GM19351 (cell line): ENCODE data around the gene PLEKHA5.

ENCODE experiments used
- ATAC-seq: cut with Tn5 transposase; IDR thresholded peaks from one replicate; pipeline ENCODE4 v1.9.1; 2021; ENCODE audit warnings: mild to moderate bottlenecking, moderate library complexity; ENCODE audit not compliant: unreplicated experiment

Gene PLEKHA5

GRCh38 chr12:19129122-19129485, 429 bp upstream of the PLEKHA5 start:
- ATAC-seq: no peak

- ATAC-seq: no peak
These were observed 891 bp downstream of the PLEKHA5 start for GRCh38 chr12:19130224-19131024.

- ATAC-seq: no peak
These were observed 1.5 kb downstream of the PLEKHA5 start for GRCh38 chr12:19131025-19131444.

GRCh38 chr12:19138551-19138950, 9.0 kb downstream of the PLEKHA5 start:
- ATAC-seq: no peak

- ATAC-seq: no peak
These were observed 9.4 kb downstream of the PLEKHA5 start for GRCh38 chr12:19138956-19139355.

GRCh38 chr12:19139615-19140194, 10.2 kb downstream of the PLEKHA5 start:
- ATAC-seq: no peak

- ATAC-seq: no peak
These were observed 11.1 kb downstream of the PLEKHA5 start for GRCh38 chr12:19140381-19141236.

GRCh38 chr12:19142499-19142898, 13.0 kb downstream of the PLEKHA5 start:
- no peak for ATAC-seq

GRCh38 chr12:19144287-19144686, 14.8 kb downstream of the PLEKHA5 start:
- ATAC-seq: no peak

- no peak for ATAC-seq
These were observed 15.5 kb downstream of the PLEKHA5 start for GRCh38 chr12:19144985-19145384.

- no peak for ATAC-seq
These were observed 19.3 kb downstream of the PLEKHA5 start for GRCh38 chr12:19148860-19149259.

- no peak for ATAC-seq
These were observed 20.9 kb downstream of the PLEKHA5 start for GRCh38 chr12:19150273-19150900.

GRCh38 chr12:19151298-19151697, 21.8 kb downstream of the PLEKHA5 start:
- no peak for ATAC-seq

- ATAC-seq: no peak
These were observed 23.9 kb downstream of the PLEKHA5 start for GRCh38 chr12:19153396-19153795.

GRCh38 chr12:19154686-19155085, 25.2 kb downstream of the PLEKHA5 start:
- no peak for ATAC-seq

- no peak for ATAC-seq
These were observed 26.6 kb downstream of the PLEKHA5 start for GRCh38 chr12:19155981-19156734.

GRCh38 chr12:19158923-19159322, 29.4 kb downstream of the PLEKHA5 start:
- no peak for ATAC-seq

GRCh38 chr12:19161216-19161615, 31.7 kb downstream of the PLEKHA5 start:
- no peak for ATAC-seq

GRCh38 chr12:19165451-19165850, 35.9 kb downstream of the PLEKHA5 start:
- no peak for ATAC-seq

- ATAC-seq: no peak
These were observed 36.9 kb downstream of the PLEKHA5 start for GRCh38 chr12:19166387-19166786.
